Naive B cell (primary cell): ENCODE results near the gene SKAP2. TPM values are rescaled to one million over a fixed set of nuclear protein-coding genes. Genes with fewer than 3 reads are reported as not detected.
A peak's percentile ranks its signal among the peaks of the same experiment; 100 is the strongest.

ENCODE experiments used
- ATAC-seq, 2 donors: fragments of 150-1000 bp; cut with Tn5 transposase; 2 replicates each; pipeline ENCODE4 v1.10.0; 2021; ENCODE audit warnings: low read depth in 2 of 2, mild to moderate bottlenecking in 2 of 2, moderate library complexity in 2 of 2
- DNase-seq: peaks from one replicate; pipeline ENCODE4 v3.0.0; 2022
- H3K27ac Mint-ChIP-seq, 6 donors: one replicate each; pipeline ENCODE4 v1.8.0; 2020 to 2022; ENCODE audit warnings: mild to moderate bottlenecking in 6 of 6, mixed read lengths in 6 of 6, moderate library complexity in 5 of 6, inconsistent platforms in 2 of 6
- H3K27me3 Mint-ChIP-seq, 3 donors: one replicate each; pipeline ENCODE4 v1.8.0; 2021 to 2022; ENCODE audit warnings: mixed read lengths in 3 of 3, mild to moderate bottlenecking in 1 of 3
- H3K36me3 Mint-ChIP-seq, 2 donors: one replicate each; pipeline ENCODE4 v1.8.0; 2020 to 2022; ENCODE audit warnings: mixed read lengths in 2 of 2, inconsistent platforms in 1 of 2, mild to moderate bottlenecking in 1 of 2
- H3K4me1 Mint-ChIP-seq, 3 donors: one replicate each; pipeline ENCODE4 v1.8.0; 2020 to 2022; ENCODE audit warnings: mixed read lengths in 3 of 3, inconsistent platforms in 1 of 3, mild to moderate bottlenecking in 1 of 3, moderate library complexity in 1 of 3
- H3K4me3 Mint-ChIP-seq, 8 donors: one replicate each; pipeline ENCODE4 v1.8.0; 2020 to 2022; ENCODE audit warnings: mild to moderate bottlenecking in 8 of 8, mixed read lengths in 8 of 8, moderate library complexity in 8 of 8, inconsistent platforms in 2 of 8
- H3K9me3 Mint-ChIP-seq, 7 donors: one replicate each; pipeline ENCODE4 v1.8.0; 2020 to 2022; ENCODE audit warnings: mixed read lengths in 7 of 7, mild to moderate bottlenecking in 5 of 7, inconsistent platforms in 2 of 7, moderate library complexity in 1 of 7
- polyA plus RNA-seq, 6 donors: library from polyadenylated mRNA; unstranded; fragments of 300-500 nt; fragmentation: Illumina TruSeq; gene quantifications; one replicate each; pipeline ENCODE4 v1.2.3, GENCODE V29; 2021; ENCODE audit warnings: low read depth in 6 of 6

Gene SKAP2
- polyA plus RNA-seq, 6 donors from 2014 or later, result 122 to 192 (median 157) TPM

- H3K27me3 Mint-ChIP-seq, result no peaks in the 10 kb centered on the region
- no peak overlapping the region for H3K4me3 Mint-ChIP-seq
- peaks cover 12 to 15% (median 15%) of the 10 kb centered on the region in 3 donors for H3K4me1 Mint-ChIP-seq
- no peaks in the 10 kb centered on the region for H3K9me3 Mint-ChIP-seq
- DNase-seq, result no peak
- H3K36me3 Mint-ChIP-seq, result no peaks in the 10 kb centered on the region
- no peak overlapping the region for H3K27ac Mint-ChIP-seq
- no peak for ATAC-seq
These were observed 169.7 kb downstream of the SKAP2 start for GRCh38 chr7:26694713-26695112.

GRCh38 chr7:26694141-26694540, 170.2 kb downstream of the SKAP2 start:
- ATAC-seq, result no peak
- H3K4me3 Mint-ChIP-seq, result no peak overlapping the region
- no peaks in the 10 kb centered on the region for H3K9me3 Mint-ChIP-seq
- peaks cover 18 to 21% (median 18%) of the 10 kb centered on the region in 3 donors for H3K4me1 Mint-ChIP-seq
- no peaks in the 10 kb centered on the region for H3K36me3 Mint-ChIP-seq
- DNase-seq, result no peak
- H3K27me3 Mint-ChIP-seq, result no peaks in the 10 kb centered on the region
- H3K27ac Mint-ChIP-seq, result peak overlapping the region in 1 of 6 donors; percentile 63

- ATAC-seq (no peak), DNase-seq (no peak)
- Mint-ChIP-seq H3K36me3 (no peaks in the 10 kb centered on the region), H3K27ac (peak overlapping the region in 4 of 6 donors; percentile 8 to 83 (median 28)), H3K4me1 (peaks cover 28 to 34% (median 29%) of the 10 kb centered on the region in 3 donors), H3K4me3 (no peak overlapping the region), H3K9me3 (no peaks in the 10 kb centered on the region), H3K27me3 (no peaks in the 10 kb centered on the region)
These were observed 172.5 kb downstream of the SKAP2 start for GRCh38 chr7:26691886-26692285.

GRCh38 chr7:26691406-26691805, 173.0 kb downstream of the SKAP2 start:
- H3K9me3 Mint-ChIP-seq, result no peaks in the 10 kb centered on the region

GRCh38 chr7:26690135-26690805, 174.1 kb downstream of the SKAP2 start:
- DNase-seq (no peak), ATAC-seq (no peak)
- peak overlapping the region in 5 of 6 donors; percentile 25 to 52 (median 46) for H3K27ac Mint-ChIP-seq
- no peaks in the 10 kb centered on the region for H3K36me3 Mint-ChIP-seq
- no peaks in the 10 kb centered on the region for H3K9me3 Mint-ChIP-seq
- no peaks in the 10 kb centered on the region for H3K27me3 Mint-ChIP-seq
- peaks cover 29 to 34% (median 34%) of the 10 kb centered on the region in 3 donors for H3K4me1 Mint-ChIP-seq
- no peak overlapping the region for H3K4me3 Mint-ChIP-seq

More at GRCh38 chr7:26691406-26691805, 173.0 kb downstream of the SKAP2 start:
- Mint-ChIP-seq H3K27me3 (no peaks in the 10 kb centered on the region), H3K36me3 (no peaks in the 10 kb centered on the region), H3K27ac (peak overlapping the region in 5 of 6 donors; percentile 10 to 83 (median 21)), H3K4me1 (peaks cover 29 to 34% (median 33%) of the 10 kb centered on the region in 3 donors), H3K4me3 (peak overlapping the region in 1 of 8 donors; percentile 31)
- no peak for DNase-seq
- ATAC-seq, result no peak

GRCh38 chr7:26688936-26689506, 175.4 kb downstream of the SKAP2 start:
- H3K36me3 Mint-ChIP-seq, result no peaks in the 10 kb centered on the region
- ATAC-seq, result peak; percentile 75 to 81
- H3K4me1 Mint-ChIP-seq, result peaks cover 29 to 34% (median 34%) of the 10 kb centered on the region in 3 donors
- H3K4me3 Mint-ChIP-seq, result peak overlapping the region in 2 of 8 donors; percentile 11 to 25
- H3K27ac Mint-ChIP-seq, result peak overlapping the region in 3 of 6 donors; percentile 24 to 80 (median 43)
- no peaks in the 10 kb centered on the region for H3K9me3 Mint-ChIP-seq
- H3K27me3 Mint-ChIP-seq, result no peaks in the 10 kb centered on the region
- peak; percentile 35 for DNase-seq

- no peaks in the 10 kb centered on the region for H3K36me3 Mint-ChIP-seq
- H3K27ac Mint-ChIP-seq, result no peak overlapping the region
- DNase-seq (no peak), ATAC-seq (no peak)
- H3K27me3 Mint-ChIP-seq, result no peaks in the 10 kb centered on the region
- no peaks in the 10 kb centered on the region for H3K9me3 Mint-ChIP-seq
- peak overlapping the region in 1 of 8 donors; percentile 22 for H3K4me3 Mint-ChIP-seq
- peaks cover 29 to 34% (median 34%) of the 10 kb centered on the region in 3 donors for H3K4me1 Mint-ChIP-seq
These were observed 176.0 kb downstream of the SKAP2 start for GRCh38 chr7:26688388-26688787.

- Mint-ChIP-seq H3K27ac (no peak overlapping the region), H3K27me3 (no peaks in the 10 kb centered on the region), H3K4me1 (peaks cover 28 to 32% (median 30%) of the 10 kb centered on the region in 3 donors), H3K4me3 (no peak overlapping the region), H3K36me3 (no peaks in the 10 kb centered on the region), H3K9me3 (no peaks in the 10 kb centered on the region)
- ATAC-seq (no peak), DNase-seq (no peak)
These were observed 177.4 kb downstream of the SKAP2 start for GRCh38 chr7:26687032-26687431.

GRCh38 chr7:26686448-26686981, 177.9 kb downstream of the SKAP2 start:
- peak; percentile 27 for DNase-seq
- Mint-ChIP-seq H3K4me1 (peaks cover 23 to 27% (median 25%) of the 10 kb centered on the region in 3 donors), H3K36me3 (no peaks in the 10 kb centered on the region), H3K4me3 (no peak overlapping the region), H3K27me3 (no peaks in the 10 kb centered on the region), H3K9me3 (no peaks in the 10 kb centered on the region), H3K27ac (peak overlapping the region in 1 of 6 donors; percentile 57)
- ATAC-seq, result no peak

GRCh38 chr7:26685606-26686005, 178.8 kb downstream of the SKAP2 start:
- DNase-seq (no peak), ATAC-seq (no peak)
- no peaks in the 10 kb centered on the region for H3K36me3 Mint-ChIP-seq
- H3K27ac Mint-ChIP-seq, result no peak overlapping the region
- H3K27me3 Mint-ChIP-seq, result no peaks in the 10 kb centered on the region
- H3K9me3 Mint-ChIP-seq, result no peaks in the 10 kb centered on the region
- H3K4me3 Mint-ChIP-seq, result no peak overlapping the region
- peaks cover 21 to 24% (median 22%) of the 10 kb centered on the region in 3 donors for H3K4me1 Mint-ChIP-seq

- H3K9me3 Mint-ChIP-seq, result no peaks in the 10 kb centered on the region
- H3K27me3 Mint-ChIP-seq, result no peaks in the 10 kb centered on the region
- H3K36me3 Mint-ChIP-seq, result no peaks in the 10 kb centered on the region
- peak overlapping the region in 1 of 6 donors; percentile 38 for H3K27ac Mint-ChIP-seq
- no peak overlapping the region for H3K4me3 Mint-ChIP-seq
- ATAC-seq (no peak), DNase-seq (no peak)
- H3K4me1 Mint-ChIP-seq, result peaks cover 14 to 19% (median 16%) of the 10 kb centered on the region in 3 donors
These were observed 179.9 kb downstream of the SKAP2 start for GRCh38 chr7:26684447-26684846.

GRCh38 chr7:26683277-26683676, 181.1 kb downstream of the SKAP2 start:
- Mint-ChIP-seq H3K9me3 (no peaks in the 10 kb centered on the region), H3K4me1 (peaks cover 5 to 12% (median 7%) of the 10 kb centered on the region in 3 donors), H3K4me3 (no peak overlapping the region), H3K36me3 (no peaks in the 10 kb centered on the region), H3K27me3 (no peaks in the 10 kb centered on the region), H3K27ac (peak overlapping the region in 1 of 6 donors; percentile 58)
- no peak for ATAC-seq
- DNase-seq, result no peak

- H3K36me3 Mint-ChIP-seq, result peaks cover 2 to 3% of the 10 kb centered on the region in 2 donors
- H3K9me3 Mint-ChIP-seq, result no peaks in the 10 kb centered on the region
- ATAC-seq (peak; percentile 46 to 54), DNase-seq (peak; percentile 15)
- peak overlapping the region in 1 of 8 donors; percentile 35 for H3K4me3 Mint-ChIP-seq
- H3K4me1 Mint-ChIP-seq, result peaks cover 0 to 6% (median 5%) of the 10 kb centered on the region in 3 donors
- peak overlapping the region in 1 of 6 donors; percentile 24 for H3K27ac Mint-ChIP-seq
- H3K27me3 Mint-ChIP-seq, result no peaks in the 10 kb centered on the region
These were observed 182.5 kb downstream of the SKAP2 start for GRCh38 chr7:26681819-26682418.
